SK-N-SH (cell line): ENCODE results near the gene ZNRD2. TPM values are rescaled to one million over a fixed set of nuclear protein-coding genes. Genes with fewer than 3 reads are reported as not detected.

ENCODE experiments used
- CTCF ChIA-PET: fragments of 300-600, 350-600 bp; formaldehyde crosslinking; extraction: SDS; loops from one replicate; lab custom pipeline; 2021; lab: Yijun Ruan, JAX
- POLR2A ChIA-PET: fragments of 350-600 bp; sonication (Branson Sonifier 250); formaldehyde crosslinking; extraction: SDS; loops from one replicate; lab custom pipeline; 2020; ENCODE audit warnings: antibody characterized with exemption, inconsistent platforms; lab: Yijun Ruan, JAX
- DNase-seq: peaks from one replicate; pipeline ENCODE4 v3.0.0; 2012
- H2AFZ ChIP-seq: fragments of 200-600 bp; sonication (generic); 2 replicates; pipeline ENCODE4 v1.8.1; 2016; ENCODE audit warnings: antibody characterized with exemption, mild to moderate bottlenecking, low read depth
- H3F3A ChIP-seq: fragments of 200-600 bp; sonication (generic); replicated peaks from 2 replicates; pipeline ENCODE3; 2016; ENCODE audit warnings: antibody characterized with exemption, mild to moderate bottlenecking; ENCODE audit not compliant: insufficient read depth
- H3K27ac ChIP-seq, 2 experiments: fragments of 200-500 bp in 1 of 2; fragments of 200-600 bp in 1 of 2; sonication (Bioruptor generic) in 1 of 2; sonication (generic), shearing (Covaris generic) in 1 of 2; 2 replicates each; pipeline versions ENCODE4 v1.5.1 to v1.6.1; 2014 to 2016; ENCODE audit warnings: low read depth in 2 of 2, inconsistent platforms in 1 of 2, low read length in 1 of 2, mild to moderate bottlenecking in 1 of 2, mixed read lengths in 1 of 2
- H3K27me3 ChIP-seq: fragments of 200-600 bp; sonication (generic), shearing (Covaris generic); 2 replicates; pipeline ENCODE4 v1.6.1; 2016; ENCODE audit warnings: mixed run types; ENCODE audit not compliant: insufficient read depth
- H3K36me3 ChIP-seq, 2 experiments: fragments of 200-500 bp in 1 of 2; fragments of 200-600 bp in 1 of 2; sonication (Bioruptor generic) in 1 of 2; sonication (generic) in 1 of 2; replicated peaks in 1 of 2; 2 replicates each; pipeline versions ENCODE3 to v1.5.1; 2014 to 2016; ENCODE audit warnings: low read length in 1 of 2, mild to moderate bottlenecking in 1 of 2; ENCODE audit not compliant: insufficient read depth in 2 of 2, control insufficient read depth in 1 of 2
- H3K4me1 ChIP-seq, 2 experiments: fragments of 200-500 bp in 1 of 2; fragments of 200-600 bp in 1 of 2; sonication (Bioruptor generic) in 1 of 2; sonication (generic), shearing (Covaris generic) in 1 of 2; 2 replicates each; pipeline versions ENCODE4 v1.5.1 to v1.6.1; 2014 to 2016; ENCODE audit warnings: low read depth in 1 of 2, low read length in 1 of 2, mixed run types in 1 of 2; ENCODE audit not compliant: insufficient read depth in 2 of 2, control insufficient read depth in 1 of 2
- H3K4me2 ChIP-seq: fragments of 200-600 bp; sonication (generic), shearing (Covaris generic); 2 replicates; pipeline ENCODE4 v1.6.1; 2017; ENCODE audit warnings: mixed run types
- H3K4me3 ChIP-seq, 2 experiments: fragments of 200-500 bp in 1 of 2; fragments of 200-600 bp in 1 of 2; sonication (Bioruptor generic) in 1 of 2; sonication (generic), shearing (Covaris generic) in 1 of 2; 2 replicates each; pipeline versions ENCODE4 v1.5.1 to v1.8.1; 2014 to 2016; ENCODE audit warnings: low read depth in 2 of 2, inconsistent platforms in 1 of 2, low read length in 1 of 2, mild to moderate bottlenecking in 1 of 2, mixed read lengths in 1 of 2, moderate library complexity in 1 of 2
- H3K79me2 ChIP-seq: fragments of 200-600 bp; sonication (generic); 2 replicates; pipeline ENCODE4 v1.8.1; 2017; ENCODE audit warnings: mild to moderate bottlenecking; ENCODE audit not compliant: insufficient read depth
- H3K9ac ChIP-seq: fragments of 200-600 bp; sonication (generic); 2 replicates; pipeline ENCODE4 v1.6.1; 2017; ENCODE audit warnings: mixed run types
- H3K9me2 ChIP-seq: fragments of 200-600 bp; sonication (generic); 2 replicates; pipeline ENCODE4 v1.6.1; 2017; ENCODE audit warnings: mixed run types
- H3K9me3 ChIP-seq: fragments of 200-600 bp; sonication (generic); 2 replicates; pipeline ENCODE4 v1.6.1; 2017; ENCODE audit warnings: mixed run types, mild to moderate bottlenecking, moderate library complexity
- H4K20me1 ChIP-seq: fragments of 200-600 bp; sonication (generic); 2 replicates; pipeline ENCODE4 v1.6.1; 2017; ENCODE audit warnings: mild to moderate bottlenecking, mixed run types; ENCODE audit not compliant: insufficient read depth
- EP300 ChIP-seq, 2 experiments: IDR thresholded peaks; 2 replicates each; pipeline versions ENCODE4 v1.4.0 to v1.6.1; 2012; ENCODE audit warnings: borderline replicate concordance in 1 of 2, low read depth in 1 of 2, low read length in 1 of 2
- EZH2phosphoT487 ChIP-seq: fragments of 200-600 bp; sonication (generic); IDR thresholded peaks from 2 replicates; pipeline ENCODE4 v1.6.1; 2017; ENCODE audit warnings: low read depth, mixed run types, mild to moderate bottlenecking, antibody characterized with exemption, moderate library complexity, borderline replicate concordance
- GABPA ChIP-seq: IDR thresholded peaks from 2 replicates; pipeline ENCODE4 v1.4.0; 2012; ENCODE audit warnings: low read depth, mild to moderate bottlenecking
- GATA2 ChIP-seq: sonication (generic); formaldehyde crosslinking; IDR thresholded peaks from 2 replicates; pipeline ENCODE4 v1.5.0; 2020; ENCODE audit warnings: mild to moderate bottlenecking, missing genetic modification reagents
- IRF3 ChIP-seq: fragments of 150-350 bp; IDR thresholded peaks from 2 replicates; pipeline ENCODE4 v1.6.1; 2016; ENCODE audit warnings: mild to moderate bottlenecking, low read depth, low read length
- MXI1 ChIP-seq: IDR thresholded peaks from 2 replicates; pipeline ENCODE4 v1.6.1; 2012; ENCODE audit warnings: mild to moderate bottlenecking, low read depth, low read length, improper control_type of control experiment
- POLR2AphosphoS5 ChIP-seq: IDR thresholded peaks from 2 replicates; pipeline ENCODE4 v1.6.1; 2012; ENCODE audit warnings: low read depth, low read length
- RAD21 ChIP-seq: IDR thresholded peaks from 2 replicates; pipeline ENCODE4 v1.6.1; 2012; ENCODE audit warnings: mild to moderate bottlenecking, low read length
- RCOR1 ChIP-seq: fragments of 150-350 bp; IDR thresholded peaks from 2 replicates; pipeline ENCODE4 v1.6.1; 2017; ENCODE audit warnings: antibody characterized with exemption, low read length
- REST ChIP-seq: IDR thresholded peaks from 2 replicates; pipeline ENCODE4 v1.6.1; 2012; ENCODE audit warnings: mild to moderate bottlenecking, low read depth, low read length, moderate library complexity
- RXRA ChIP-seq: IDR thresholded peaks from 2 replicates; pipeline ENCODE4 v1.4.0; 2012; ENCODE audit warnings: low read depth, mild to moderate bottlenecking, borderline replicate concordance
- SMC3 ChIP-seq: IDR thresholded peaks from 2 replicates; pipeline ENCODE4 v1.6.1; 2012; ENCODE audit warnings: low read depth, low read length, improper control_type of control experiment
- TAF1 ChIP-seq: IDR thresholded peaks from 2 replicates; pipeline ENCODE4 v1.6.1; 2012; ENCODE audit warnings: low read depth, mild to moderate bottlenecking, low read length, moderate library complexity, borderline replicate concordance
- YY1 ChIP-seq: IDR thresholded peaks from 2 replicates; pipeline ENCODE4 v1.4.0; 2012; ENCODE audit warnings: low read depth, mild to moderate bottlenecking
- WGBS: methylation state at CpG from one replicate; pipeline ENCODE4 v1.1.6; 2017; ENCODE audit warnings: low lambda C conversion rate; 5-methylcytosine and 5-hydroxymethylcytosine counted together
- polyA plus RNA-seq, 3 experiments: library from polyadenylated mRNA; depleted of rRNA; stranded (reverse); fragments of >200 nt; gene quantifications; 2 replicates each; pipeline ENCODE4 v1.2.3, GENCODE V29; 2012
- TF ChIP-seq, protein P1 (sequence below): IDR thresholded peaks from 2 replicates; pipeline ENCODE4 v1.4.0; 2012; ENCODE audit warnings: low read depth, borderline replicate concordance
- TF ChIP-seq, protein P2 (sequence below): IDR thresholded peaks from 2 replicates; pipeline ENCODE4 v1.4.0; 2012; ENCODE audit warnings: low read depth, borderline replicate concordance

Gene ZNRD2
- polyA plus RNA-seq, 1 of the 3 experiments (the other 2 are of a cell fraction): 78.1 TPM

DNA sequence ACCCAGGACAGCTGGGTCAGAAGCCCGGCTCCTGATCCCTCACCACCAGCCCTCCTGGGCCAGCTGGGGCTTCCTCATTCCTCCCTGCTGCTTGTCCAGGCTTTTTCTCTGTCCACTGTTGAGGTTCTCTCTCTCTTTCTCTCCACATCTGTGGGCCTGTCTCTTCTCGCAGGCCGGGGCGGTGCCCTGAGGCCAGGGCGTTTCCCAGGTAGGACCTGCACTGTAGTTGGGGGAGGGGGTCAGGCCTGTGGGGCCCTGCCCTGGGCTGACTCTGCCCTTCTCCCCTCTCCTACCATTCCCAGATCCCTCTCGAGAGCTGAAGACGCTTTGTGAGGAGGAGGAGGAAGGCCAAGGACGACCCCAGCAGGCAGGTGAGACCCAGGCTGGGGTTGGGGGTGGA, 10.5 kb downstream of the ZNRD2 start:
- Histone ChIP-seq H3K4me3 (no peak overlapping the region), H3K9ac (no peak overlapping the region), H3K27ac (no peak overlapping the region), H3K9me2 (no peaks in the 10 kb centered on the region), H4K20me1 (peaks cover 11% of the 10 kb centered on the region; the same call in 1 of the 2 replicates), H3K36me3 (peaks cover 11 to 40% of the 10 kb centered on the region in 2 experiments), H3K4me2 (no peak overlapping the region), H3K9me3 (no peaks in the 10 kb centered on the region), H3K27me3 (no peaks in the 10 kb centered on the region), H3F3A (peaks cover 21% of the 10 kb centered on the region), H3K79me2 (peaks cover 28% of the 10 kb centered on the region), H2AFZ (no peak overlapping the region), H3K4me1 (peaks cover 14 to 20% of the 10 kb centered on the region in 2 experiments; a peak in 2 of 4 replicates)
- DNase-seq: no peak
- ChIA-PET CTCF (interaction anchor here (3.8 to 13.3 kb wide), 2 partner anchors 8 to 10 kb away, joined by 18 to 216 read pairs; partner anchors contain the start of genes FAM89B and KCNK7), POLR2A (interaction anchor here (1.1 kb wide), 1 partner anchor 9 kb away, joined by 5 read pairs; the partner anchor contains the start of gene FAM89B)
- TF ChIP-seq RCOR1 (no peak), EZH2phosphoT487 (no peak), TAF1 (no peak), POLR2AphosphoS5 (no peak)
- WGBS: 95% methylated on average over 5 of the region's 8 CpGs

DNA sequence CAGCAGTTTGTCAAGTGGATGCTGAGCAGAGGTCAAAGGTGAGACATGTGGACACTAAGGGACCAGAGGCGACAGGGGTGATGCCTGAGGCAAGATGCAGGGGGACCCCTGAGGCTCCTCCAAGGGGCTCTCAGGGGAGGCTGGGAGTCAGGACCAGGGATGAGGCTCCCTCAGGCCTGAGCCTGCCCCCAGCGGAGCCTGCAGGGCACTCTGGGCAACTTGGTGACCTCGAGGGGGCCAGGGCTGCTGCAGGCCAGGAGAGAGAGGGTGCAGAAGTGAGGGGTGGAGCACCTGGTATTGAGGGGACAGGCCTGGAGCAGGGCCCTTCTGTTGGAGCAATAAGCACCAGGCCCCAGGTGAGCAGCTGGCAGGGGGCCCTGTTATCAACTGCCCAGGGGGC, 11.7 kb downstream of the ZNRD2 start:
- ChIA-PET POLR2A (interaction anchor here (0.9 kb wide), 1 partner anchor 9 kb away, joined by 4 read pairs; the partner anchor contains the start of gene FAM89B), CTCF (interaction anchor here (1.0 to 13.3 kb wide), 3 partner anchors 9 to 12 kb away, joined by 3 to 216 read pairs (median 18); partner anchors contain the start of genes FAM89B, KCNK7 and ZNRD2)
- DNase-seq: no peak
- no peak overlapping the region for H3K4me3 ChIP-seq
- peaks cover 23% of the 10 kb centered on the region for H3F3A ChIP-seq
- no peak overlapping the region for H3K9ac ChIP-seq
- H3K36me3 ChIP-seq: peaks cover 11 to 40% of the 10 kb centered on the region in 2 experiments
- H2AFZ ChIP-seq: no peak overlapping the region
- H3K27ac ChIP-seq: no peak overlapping the region; a peak in 1 of 4 replicates
- H3K4me1 ChIP-seq: peaks cover 12 to 19% of the 10 kb centered on the region in 2 experiments; a peak in 2 of 4 replicates
- H3K4me2 ChIP-seq: no peak overlapping the region
- H3K27me3 ChIP-seq: no peaks in the 10 kb centered on the region
- WGBS: 80% methylated on average over 1 of the region's 3 CpGs
- no peaks in the 10 kb centered on the region for H3K9me3 ChIP-seq
- H3K79me2 ChIP-seq: peaks cover 18% of the 10 kb centered on the region; the same call in 1 of the 2 replicates
- no peaks in the 10 kb centered on the region for H3K9me2 ChIP-seq
- H4K20me1 ChIP-seq: peaks cover 14% of the 10 kb centered on the region; the same call in 1 of the 2 replicates
- TF ChIP-seq TAF1 (no peak), RXRA (no peak), REST (no peak), RAD21 (no peak), GABPA (no peak), SMC3 (no peak), MXI1 (no peak), GATA2 (no peak), RCOR1 (no peak), IRF3 (no peak), YY1 (no peak), EP300 (IDR thresholded peaks at IDR 0.05; ENCODE audit: borderline replicate concordance in 1 of 2, low read depth in 1 of 2, low read length in 1 of 2) (no peak)
- TF ChIP-seq, protein P1, sequence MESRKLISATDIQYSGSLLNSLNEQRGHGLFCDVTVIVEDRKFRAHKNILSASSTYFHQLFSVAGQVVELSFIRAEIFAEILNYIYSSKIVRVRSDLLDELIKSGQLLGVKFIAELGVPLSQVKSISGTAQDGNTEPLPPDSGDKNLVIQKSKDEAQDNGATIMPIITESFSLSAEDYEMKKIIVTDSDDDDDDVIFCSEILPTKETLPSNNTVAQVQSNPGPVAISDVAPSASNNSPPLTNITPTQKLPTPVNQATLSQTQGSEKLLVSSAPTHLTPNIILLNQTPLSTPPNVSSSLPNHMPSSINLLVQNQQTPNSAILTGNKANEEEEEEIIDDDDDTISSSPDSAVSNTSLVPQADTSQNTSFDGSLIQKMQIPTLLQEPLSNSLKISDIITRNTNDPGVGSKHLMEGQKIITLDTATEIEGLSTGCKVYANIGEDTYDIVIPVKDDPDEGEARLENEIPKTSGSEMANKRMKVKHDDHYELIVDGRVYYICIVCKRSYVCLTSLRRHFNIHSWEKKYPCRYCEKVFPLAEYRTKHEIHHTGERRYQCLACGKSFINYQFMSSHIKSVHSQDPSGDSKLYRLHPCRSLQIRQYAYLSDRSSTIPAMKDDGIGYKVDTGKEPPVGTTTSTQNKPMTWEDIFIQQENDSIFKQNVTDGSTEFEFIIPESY: no peak
- TF ChIP-seq, protein P2, sequence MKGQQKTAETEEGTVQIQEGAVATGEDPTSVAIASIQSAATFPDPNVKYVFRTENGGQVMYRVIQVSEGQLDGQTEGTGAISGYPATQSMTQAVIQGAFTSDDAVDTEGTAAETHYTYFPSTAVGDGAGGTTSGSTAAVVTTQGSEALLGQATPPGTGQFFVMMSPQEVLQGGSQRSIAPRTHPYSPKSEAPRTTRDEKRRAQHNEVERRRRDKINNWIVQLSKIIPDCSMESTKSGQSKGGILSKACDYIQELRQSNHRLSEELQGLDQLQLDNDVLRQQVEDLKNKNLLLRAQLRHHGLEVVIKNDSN: no peak
